Subcutaneous abdominal adipose tissue (tissue), 5 donors: ENCODE results near the gene NOVA1.

Experiments
- H3K27ac ChIP-seq: one replicate; pipeline ENCODE4 v1.7.0; 2013; ENCODE audit warnings: low read depth, mild to moderate bottlenecking, inconsistent platforms, low read length, moderate library complexity
- H3K27me3 ChIP-seq, 5 donors: one replicate each; pipeline ENCODE4 v1.7.0; 2013; ENCODE audit warnings: low read length in 5 of 5, inconsistent platforms in 1 of 5; ENCODE audit not compliant: control insufficient read depth in 5 of 5, insufficient read depth in 4 of 5
- H3K36me3 ChIP-seq, 5 donors: one replicate each; pipeline ENCODE4 v1.7.0; 2013; ENCODE audit warnings: low read length in 5 of 5; ENCODE audit not compliant: control insufficient read depth in 5 of 5, insufficient read depth in 5 of 5
- H3K4me1 ChIP-seq, 5 donors: one replicate each; pipeline ENCODE4 v1.7.0; 2013; ENCODE audit warnings: low read length in 5 of 5, mild to moderate bottlenecking in 3 of 5, moderate library complexity in 1 of 5; ENCODE audit not compliant: control insufficient read depth in 5 of 5, insufficient read depth in 5 of 5
- H3K4me3 ChIP-seq, 5 donors: one replicate each; pipeline ENCODE4 v1.7.0; 2013; ENCODE audit warnings: low read length in 5 of 5, low read depth in 1 of 5
- H3K9ac ChIP-seq, 5 donors: one replicate each; pipeline ENCODE4 v1.7.0; 2013; ENCODE audit warnings: low read length in 5 of 5, mild to moderate bottlenecking in 4 of 5, moderate library complexity in 3 of 5
- H3K9me3 ChIP-seq, 5 donors: one replicate each; pipeline ENCODE4 v1.7.0; 2013; ENCODE audit warnings: low read length in 5 of 5; ENCODE audit not compliant: control insufficient read depth in 5 of 5
- donor health status: healthy.
- donor health status: healthy.
- donor health status: healthy.
- donor health status: healthy.
- donor health status: healthy.

Gene NOVA1

DNA sequence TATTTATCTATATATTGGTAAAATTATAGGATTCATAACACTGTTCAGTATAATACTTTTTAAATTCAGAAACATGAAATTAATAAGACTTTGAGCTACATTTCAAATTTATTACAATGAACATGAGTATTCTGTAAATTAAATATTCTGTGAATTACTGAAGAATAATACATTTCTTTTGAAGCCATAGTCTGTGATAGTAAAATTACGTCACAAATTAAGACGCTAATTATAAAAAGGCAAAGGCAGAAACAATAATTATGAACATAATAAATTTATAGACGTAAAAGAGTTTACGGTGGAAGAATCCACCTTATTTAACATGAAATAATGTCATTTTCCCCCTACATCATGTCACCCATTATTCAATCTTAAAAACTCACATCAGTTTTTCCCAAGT is 118.9 kb downstream of the NOVA1 start:
- H3K4me3 ChIP-seq: no peak overlapping the region
- H3K9ac ChIP-seq: no peak overlapping the region
- H3K27me3 ChIP-seq: no peaks in the 10 kb centered on the region
- H3K27ac ChIP-seq: no peak overlapping the region
- peaks cover 0 to 2% (median 0%) of the 10 kb centered on the region in 5 donors for H3K36me3 ChIP-seq
- no peaks in the 10 kb centered on the region for H3K9me3 ChIP-seq
- H3K4me1 ChIP-seq: peaks cover 0 to 2% (median 0%) of the 10 kb centered on the region in 5 donors

DNA sequence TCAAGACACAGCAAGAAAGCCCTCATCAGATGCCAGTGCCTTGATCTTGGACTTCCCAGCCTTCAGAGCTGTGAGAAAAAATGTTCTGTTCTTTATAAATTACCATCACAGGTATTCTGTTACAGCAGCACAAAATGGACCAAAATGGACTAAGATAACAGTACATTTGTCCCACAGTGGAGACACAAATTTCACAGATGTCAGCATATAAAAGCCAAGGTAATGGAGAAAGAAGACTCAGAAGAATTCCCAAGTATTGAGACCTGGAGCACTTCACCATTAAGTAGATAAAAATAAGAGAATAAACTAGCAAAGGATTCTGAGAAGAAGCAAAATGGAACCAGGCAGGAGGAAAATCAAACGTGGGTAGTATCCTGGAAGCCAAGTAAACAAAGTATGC is 131.0 kb downstream of the NOVA1 start:
- H3K27ac ChIP-seq: no peak overlapping the region
- no peak overlapping the region for H3K9ac ChIP-seq
- no peaks in the 10 kb centered on the region for H3K4me1 ChIP-seq
- H3K27me3 ChIP-seq: no peaks in the 10 kb centered on the region
- no peaks in the 10 kb centered on the region for H3K9me3 ChIP-seq
- no peak overlapping the region for H3K4me3 ChIP-seq
- peaks cover 0 to 16% (median 2%) of the 10 kb centered on the region in 5 donors for H3K36me3 ChIP-seq

DNA sequence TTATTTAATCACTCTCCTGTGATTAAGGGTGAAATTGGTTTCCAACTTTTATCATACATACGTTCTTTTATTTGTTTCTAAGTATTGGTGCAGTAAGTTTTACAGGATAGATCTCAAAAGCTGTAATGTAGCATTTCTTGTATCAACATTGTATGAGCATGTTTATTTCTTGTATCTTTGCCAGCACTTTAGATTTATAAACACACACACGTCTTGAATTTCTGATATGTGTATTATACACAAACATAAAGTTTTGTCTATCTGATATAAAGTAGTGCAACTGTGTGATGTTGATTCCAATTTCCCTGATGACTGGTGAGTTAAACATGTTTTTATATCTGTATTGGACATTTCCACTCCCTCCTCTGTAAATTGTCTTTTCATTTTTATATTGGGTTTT is 134.7 kb downstream of the NOVA1 start:
- peaks cover 0 to 16% (median 2%) of the 10 kb centered on the region in 5 donors for H3K36me3 ChIP-seq
- no peaks in the 10 kb centered on the region for H3K27me3 ChIP-seq
- H3K27ac ChIP-seq: no peak overlapping the region
- H3K4me3 ChIP-seq: no peak overlapping the region
- no peaks in the 10 kb centered on the region for H3K4me1 ChIP-seq
- H3K9me3 ChIP-seq: peaks cover 0 to 2% (median 0%) of the 10 kb centered on the region in 5 donors
- H3K9ac ChIP-seq: no peak overlapping the region

DNA sequence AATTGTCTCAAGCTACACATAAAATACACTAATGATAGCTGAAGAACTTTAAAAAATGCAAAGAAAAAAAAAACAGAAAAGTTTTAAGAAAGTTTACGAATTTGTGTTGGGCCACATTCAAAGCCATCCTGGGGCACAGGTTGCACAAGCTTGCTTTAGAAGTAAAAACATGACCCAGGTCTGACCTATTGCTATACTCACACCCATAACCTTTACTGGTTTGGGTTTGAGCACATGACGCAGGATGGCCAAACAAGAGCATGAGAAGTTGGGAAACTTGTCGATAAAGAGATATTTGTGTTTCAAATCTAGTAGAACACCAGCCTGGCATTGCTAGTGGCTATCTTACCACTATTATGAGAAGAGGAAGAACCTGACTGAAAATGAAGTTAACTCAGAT is 143.7 kb downstream of the NOVA1 start:
- Histone ChIP-seq H3K9me3 (peaks cover 0 to 4% (median 0%) of the 10 kb centered on the region in 5 donors), H3K4me1 (no peaks in the 10 kb centered on the region), H3K36me3 (peaks cover 0 to 5% (median 0%) of the 10 kb centered on the region in 5 donors), H3K27ac (no peak overlapping the region), H3K27me3 (no peaks in the 10 kb centered on the region), H3K9ac (no peak overlapping the region), H3K4me3 (no peak overlapping the region)

DNA sequence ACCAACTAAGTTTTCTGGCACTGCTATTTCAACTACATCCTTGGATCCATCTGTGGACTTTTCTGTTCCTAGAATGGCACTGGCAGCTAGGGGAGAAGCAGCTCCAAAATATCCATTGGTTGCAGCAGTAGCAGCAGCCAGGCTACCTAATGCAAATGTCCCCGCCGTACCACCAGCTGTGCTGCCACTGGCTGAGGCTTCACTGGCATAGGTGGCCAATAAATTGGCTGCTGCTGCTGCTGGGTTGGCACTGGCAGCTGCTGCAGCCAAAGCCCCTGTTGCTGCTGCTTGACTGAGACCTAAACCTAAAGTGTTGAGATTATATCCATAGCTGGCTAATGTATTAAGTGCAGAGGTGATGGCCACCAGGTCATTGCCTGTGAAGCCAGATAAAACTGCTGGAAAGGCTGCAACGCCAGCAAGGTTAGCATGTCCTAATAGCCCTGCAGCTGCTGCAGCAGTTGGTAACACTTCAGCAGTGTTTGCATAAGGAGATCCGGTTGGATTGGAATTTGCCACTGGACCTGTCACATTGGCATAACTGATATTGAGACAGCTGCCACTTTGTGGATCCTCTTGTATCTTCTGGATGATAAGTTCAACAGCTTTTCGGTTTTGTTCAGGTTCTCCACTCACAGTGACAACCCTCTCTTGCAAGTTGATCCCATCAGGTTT is 149.5 kb downstream of the NOVA1 start:
- Histone ChIP-seq H3K9me3 (peaks cover 0 to 3% (median 0%) of the 10 kb centered on the region in 5 donors), H3K27ac (no peak overlapping the region), H3K36me3 (peaks cover 4 to 10% (median 6%) of the 10 kb centered on the region in 5 donors), H3K4me3 (no peak overlapping the region), H3K9ac (no peak overlapping the region), H3K27me3 (no peaks in the 10 kb centered on the region), H3K4me1 (no peaks in the 10 kb centered on the region)

DNA sequence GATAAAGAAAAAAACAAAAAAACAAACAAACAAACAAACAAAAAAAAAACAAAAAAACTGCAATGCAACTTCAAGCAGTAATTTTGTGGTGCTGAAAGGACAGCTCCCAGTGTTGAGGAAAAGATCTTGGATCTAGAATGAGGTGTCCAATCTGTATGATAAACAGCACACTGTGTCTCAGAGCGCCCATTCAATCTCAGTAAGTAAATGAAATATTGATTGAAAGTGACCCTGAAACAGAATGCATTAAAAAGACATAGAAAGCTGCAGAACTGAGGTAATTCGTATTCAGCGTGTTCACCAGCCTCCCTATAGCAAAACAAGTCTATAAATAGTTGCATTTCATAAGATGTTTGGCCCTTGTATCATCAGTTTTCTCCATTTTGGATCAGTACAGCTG is 153.0 kb downstream of the NOVA1 start:
- no peaks in the 10 kb centered on the region for H3K27me3 ChIP-seq
- no peak overlapping the region for H3K9ac ChIP-seq
- H3K4me1 ChIP-seq: no peaks in the 10 kb centered on the region
- peaks cover 4 to 9% (median 5%) of the 10 kb centered on the region in 5 donors for H3K36me3 ChIP-seq
- peaks cover 0 to 3% (median 0%) of the 10 kb centered on the region in 5 donors for H3K9me3 ChIP-seq
- H3K27ac ChIP-seq: no peak overlapping the region
- H3K4me3 ChIP-seq: no peak overlapping the region

DNA sequence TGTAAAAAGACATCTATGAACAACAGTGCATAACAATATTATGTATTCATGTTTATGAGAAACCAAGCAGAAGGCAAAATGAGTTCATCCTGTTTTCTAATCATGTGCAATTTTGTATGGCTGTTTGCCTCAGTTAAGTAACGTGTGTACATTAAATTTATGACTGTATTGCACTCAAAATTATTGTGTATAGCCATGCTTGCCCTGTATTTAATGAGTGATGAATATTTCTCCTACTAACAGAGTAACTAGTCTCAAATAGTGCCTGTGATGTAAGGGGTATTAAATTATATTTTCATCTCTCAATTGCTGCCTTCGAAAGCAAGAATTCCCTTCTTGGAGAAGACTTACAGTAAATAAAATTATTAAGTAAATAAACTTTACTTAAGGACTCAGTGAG is 154.2 kb downstream of the NOVA1 start:
- H3K9ac ChIP-seq: no peak overlapping the region
- peaks cover 4 to 9% (median 5%) of the 10 kb centered on the region in 5 donors for H3K36me3 ChIP-seq
- H3K4me1 ChIP-seq: no peaks in the 10 kb centered on the region
- peaks cover 0 to 3% (median 0%) of the 10 kb centered on the region in 5 donors for H3K9me3 ChIP-seq
- H3K27me3 ChIP-seq: no peaks in the 10 kb centered on the region
- no peak overlapping the region for H3K27ac ChIP-seq
- H3K4me3 ChIP-seq: no peak overlapping the region

DNA sequence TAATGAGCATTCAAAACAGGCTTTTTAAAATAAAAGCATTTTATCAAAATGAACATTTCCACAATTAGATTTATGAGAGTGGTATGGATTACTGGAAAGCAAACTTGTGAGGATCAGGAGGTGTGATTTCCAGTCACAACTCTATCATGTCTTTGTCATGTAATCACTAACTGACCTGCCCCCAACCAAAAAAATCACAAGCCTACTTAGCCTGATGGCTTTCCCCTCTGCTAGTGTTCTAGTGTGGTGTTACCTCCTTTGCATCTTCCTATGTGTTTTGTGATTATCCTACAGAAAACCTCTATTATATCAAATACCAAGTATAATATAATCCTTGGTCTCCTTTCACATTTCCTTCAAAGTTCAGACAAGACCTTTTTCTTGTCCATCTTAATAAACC is 168.6 kb downstream of the NOVA1 start:
- Histone ChIP-seq H3K27ac (no peak overlapping the region), H3K4me1 (no peaks in the 10 kb centered on the region), H3K4me3 (no peak overlapping the region), H3K36me3 (no peaks in the 10 kb centered on the region), H3K9me3 (no peaks in the 10 kb centered on the region), H3K27me3 (no peaks in the 10 kb centered on the region), H3K9ac (no peak overlapping the region)

DNA sequence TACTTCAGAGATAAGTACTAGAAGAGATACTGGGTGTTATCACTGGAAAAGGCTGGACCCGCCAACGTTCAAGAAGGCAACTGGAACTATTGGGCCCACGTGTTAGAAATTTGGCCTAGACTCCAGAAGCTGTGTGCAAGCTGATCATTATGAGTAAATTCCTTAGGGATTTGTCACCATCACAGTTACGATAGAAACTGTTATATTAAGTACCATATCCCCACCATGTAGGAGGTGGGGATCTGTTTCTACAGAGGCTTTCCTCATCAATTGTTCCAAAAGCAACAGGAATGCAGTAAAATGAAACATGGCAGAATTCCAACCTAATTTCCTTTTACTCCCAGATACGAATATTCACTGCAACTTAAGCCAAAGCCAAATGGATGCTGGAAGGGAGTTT is 170.7 kb downstream of the NOVA1 start:
- no peaks in the 10 kb centered on the region for H3K27me3 ChIP-seq
- H3K36me3 ChIP-seq: no peaks in the 10 kb centered on the region
- no peak overlapping the region for H3K4me3 ChIP-seq
- no peak overlapping the region for H3K9ac ChIP-seq
- no peaks in the 10 kb centered on the region for H3K4me1 ChIP-seq
- no peak overlapping the region for H3K27ac ChIP-seq
- no peaks in the 10 kb centered on the region for H3K9me3 ChIP-seq

DNA sequence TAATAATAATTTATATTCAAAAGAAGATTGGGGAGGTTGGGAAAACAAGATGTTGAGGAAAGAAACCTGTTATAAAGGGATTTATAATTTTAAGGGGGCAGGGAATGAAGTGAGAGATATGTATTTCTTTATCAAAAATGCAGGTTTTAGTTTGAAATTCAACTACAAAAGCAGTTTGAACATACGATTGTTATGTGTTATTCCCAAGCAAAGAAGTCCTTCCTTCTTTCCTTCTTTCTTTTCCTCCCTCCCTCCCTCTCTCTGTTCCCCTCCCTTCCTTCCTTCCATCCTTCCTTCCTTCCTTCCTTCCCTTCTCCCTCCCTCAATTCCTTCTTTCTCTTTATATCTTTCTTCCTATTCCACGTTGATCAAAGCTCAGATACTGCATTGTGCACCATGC is 173.3 kb downstream of the NOVA1 start:
- Histone ChIP-seq H3K9ac (no peak overlapping the region), H3K36me3 (no peaks in the 10 kb centered on the region), H3K27me3 (no peaks in the 10 kb centered on the region), H3K4me3 (no peak overlapping the region), H3K9me3 (no peaks in the 10 kb centered on the region), H3K4me1 (no peaks in the 10 kb centered on the region), H3K27ac (no peak overlapping the region)
